HFFc6 (cell line): ENCODE measurements around the gene MYH10. TPM values are rescaled to one million over a fixed set of nuclear protein-coding genes. Genes with fewer than 3 reads are reported as not detected.

ENCODE experiments used
- DNase-seq: peaks from one replicate; pipeline ENCODE4 v3.0.0-alpha.2; 2018
- H3K27ac Mint-ChIP-seq: 2 replicates; pipeline ENCODE4 v1.8.0; 2020; ENCODE audit warnings: mild to moderate bottlenecking, mixed read lengths
- H3K27me3 Mint-ChIP-seq: 2 replicates; pipeline ENCODE4 v1.8.0; 2021; ENCODE audit warnings: mild to moderate bottlenecking, moderate library complexity, mixed read lengths; ENCODE audit not compliant: insufficient read depth
- H3K36me3 Mint-ChIP-seq: 2 replicates; pipeline ENCODE4 v1.8.0; 2021; ENCODE audit warnings: low read depth, mixed read lengths
- H3K4me1 Mint-ChIP-seq: 2 replicates; pipeline ENCODE4 v1.8.0; 2020; ENCODE audit warnings: low read depth, mixed read lengths
- H3K4me3 Mint-ChIP-seq: 2 replicates; pipeline ENCODE4 v1.8.0; 2020; ENCODE audit warnings: mild to moderate bottlenecking, moderate library complexity, mixed read lengths
- H3K9me3 Mint-ChIP-seq: 2 replicates; pipeline ENCODE4 v1.8.0; 2020; ENCODE audit warnings: mild to moderate bottlenecking, mixed read lengths
- total RNA-seq, 6 experiments: library from RNA; stranded (reverse); fragmentation: NEBNext Ultra II Directional; extraction: Animal tissue kit (Norgen Biotek cat#: 25700); gene quantifications; 2 replicates in 1 of 6; 3 replicates in 5 of 6; pipeline ENCODE4 v1.2.3, GENCODE V29; 2021
- TF ChIP-seq, protein P1 (sequence below): fragments of 200-600 bp; sonication (generic); IDR thresholded peaks from 2 replicates; pipeline ENCODE4 v1.5.0; 2021; ENCODE audit warnings: antibody characterized with exemption, mild to moderate bottlenecking

The MYH10 gene
- total RNA-seq, 6 experiments from 2014 or later, result 54.0 to 63.3 (median 58.3) TPM

DNA sequence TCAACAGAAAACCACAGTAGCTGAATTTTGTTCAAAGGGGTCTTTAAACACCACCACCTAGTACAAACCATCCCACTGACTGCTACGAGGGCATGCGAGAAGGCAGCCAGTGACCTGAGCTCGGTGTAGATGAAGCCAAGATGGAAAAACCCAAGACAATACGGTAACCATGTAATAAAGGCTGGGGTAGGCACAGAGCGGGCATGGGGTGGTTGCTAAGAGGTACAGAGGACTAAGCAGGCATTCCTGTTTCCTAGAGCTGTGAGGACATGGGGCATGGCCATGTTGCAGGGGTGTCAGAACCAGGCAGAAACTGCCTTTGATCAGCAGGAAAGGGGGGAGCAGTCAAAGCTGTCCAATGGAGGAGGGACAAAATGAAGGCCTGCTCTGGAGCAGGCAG, 142.8 kb downstream of the MYH10 start:
- no peak overlapping the region for H3K4me3 Mint-ChIP-seq
- H3K36me3 Mint-ChIP-seq, result peaks cover 50% of the 10 kb centered on the region
- peaks cover 5% of the 10 kb centered on the region for H3K27me3 Mint-ChIP-seq
- H3K27ac Mint-ChIP-seq, result peak overlapping the region; percentile 86
- TF ChIP-seq, protein P1, sequence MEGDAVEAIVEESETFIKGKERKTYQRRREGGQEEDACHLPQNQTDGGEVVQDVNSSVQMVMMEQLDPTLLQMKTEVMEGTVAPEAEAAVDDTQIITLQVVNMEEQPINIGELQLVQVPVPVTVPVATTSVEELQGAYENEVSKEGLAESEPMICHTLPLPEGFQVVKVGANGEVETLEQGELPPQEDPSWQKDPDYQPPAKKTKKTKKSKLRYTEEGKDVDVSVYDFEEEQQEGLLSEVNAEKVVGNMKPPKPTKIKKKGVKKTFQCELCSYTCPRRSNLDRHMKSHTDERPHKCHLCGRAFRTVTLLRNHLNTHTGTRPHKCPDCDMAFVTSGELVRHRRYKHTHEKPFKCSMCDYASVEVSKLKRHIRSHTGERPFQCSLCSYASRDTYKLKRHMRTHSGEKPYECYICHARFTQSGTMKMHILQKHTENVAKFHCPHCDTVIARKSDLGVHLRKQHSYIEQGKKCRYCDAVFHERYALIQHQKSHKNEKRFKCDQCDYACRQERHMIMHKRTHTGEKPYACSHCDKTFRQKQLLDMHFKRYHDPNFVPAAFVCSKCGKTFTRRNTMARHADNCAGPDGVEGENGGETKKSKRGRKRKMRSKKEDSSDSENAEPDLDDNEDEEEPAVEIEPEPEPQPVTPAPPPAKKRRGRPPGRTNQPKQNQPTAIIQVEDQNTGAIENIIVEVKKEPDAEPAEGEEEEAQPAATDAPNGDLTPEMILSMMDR, result no peak
- H3K4me1 Mint-ChIP-seq, result peaks cover 34% of the 10 kb centered on the region
- no peak for DNase-seq
- H3K9me3 Mint-ChIP-seq, result peaks cover 11% of the 10 kb centered on the region

DNA sequence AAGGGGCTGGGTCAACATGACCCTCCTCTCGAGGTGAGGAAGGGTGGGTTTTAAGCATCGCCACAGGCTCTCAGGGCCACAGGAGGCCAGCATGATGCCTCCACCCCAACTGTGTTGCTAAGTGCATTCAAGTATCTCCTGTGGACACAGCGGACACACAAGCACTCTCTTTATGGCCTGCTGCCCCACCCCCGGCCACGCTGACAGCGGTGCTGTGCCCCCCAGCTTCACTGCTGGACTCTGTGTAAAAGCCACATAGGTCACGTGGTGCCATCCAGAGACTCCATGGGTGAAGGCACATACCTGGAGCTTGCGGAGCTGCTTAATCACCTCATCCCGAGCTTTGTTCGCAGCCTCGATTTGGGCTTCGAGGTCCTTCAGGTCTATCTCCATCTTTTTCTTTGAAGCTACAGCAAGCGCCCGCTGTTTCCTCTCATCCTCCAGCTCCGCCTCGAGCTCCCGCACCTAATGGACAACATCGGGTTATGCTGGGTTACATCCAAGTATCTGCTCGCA, 143.3 kb downstream of the MYH10 start:
- Mint-ChIP-seq H3K27ac (peak overlapping the region; percentile 18; the same call in 1 of the 2 replicates), H3K9me3 (peaks cover 11% of the 10 kb centered on the region), H3K4me1 (peaks cover 39% of the 10 kb centered on the region), H3K4me3 (no peak overlapping the region), H3K36me3 (peaks cover 55% of the 10 kb centered on the region), H3K27me3 (peaks cover 5% of the 10 kb centered on the region)
- DNase-seq, result no peak
- TF ChIP-seq, protein P1, result no peak

DNA sequence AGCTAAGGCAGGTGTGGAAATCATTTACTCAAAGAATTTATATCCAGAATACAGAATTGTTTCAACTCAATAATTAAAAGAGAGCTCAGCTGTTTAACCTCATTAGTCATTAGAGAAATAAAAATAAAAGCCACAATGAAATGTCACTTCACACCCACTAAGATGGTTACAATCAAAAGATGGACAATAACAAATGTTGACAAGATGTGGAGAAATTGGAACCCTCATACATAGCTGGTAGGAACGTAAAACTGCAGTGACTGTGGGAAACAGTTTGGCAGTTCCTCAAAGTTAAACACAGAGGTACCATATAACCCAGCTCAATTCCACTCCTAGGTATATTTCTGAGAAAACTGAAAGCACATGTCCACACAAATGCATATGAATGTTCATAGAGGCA, 145.0 kb downstream of the MYH10 start:
- H3K27me3 Mint-ChIP-seq, result peaks cover 5% of the 10 kb centered on the region
- peaks cover 11% of the 10 kb centered on the region for H3K9me3 Mint-ChIP-seq
- H3K36me3 Mint-ChIP-seq, result peaks cover 61% of the 10 kb centered on the region
- TF ChIP-seq, protein P1, result no peak
- no peak overlapping the region for H3K27ac Mint-ChIP-seq
- no peak overlapping the region for H3K4me3 Mint-ChIP-seq
- H3K4me1 Mint-ChIP-seq, result peaks cover 37% of the 10 kb centered on the region
- no peak for DNase-seq

DNA sequence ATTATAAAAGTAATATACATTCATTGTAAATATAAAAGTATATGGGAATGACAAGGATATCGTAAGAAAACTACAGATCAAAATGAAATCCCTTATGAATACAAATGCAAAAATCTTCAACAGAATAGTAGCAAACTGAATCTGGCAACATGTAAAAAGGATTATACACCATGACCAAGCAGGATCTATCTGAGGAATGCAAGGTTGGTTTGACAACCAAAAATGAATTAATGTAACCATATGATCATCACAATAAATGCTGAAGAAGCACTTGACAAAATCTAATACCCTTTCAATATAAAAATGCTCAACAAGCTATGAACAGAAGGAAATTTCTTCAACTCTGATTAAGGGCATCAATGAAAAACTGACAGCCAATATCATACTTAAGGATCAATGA, 146.1 kb downstream of the MYH10 start:
- DNase-seq, result no peak
- peaks cover 11% of the 10 kb centered on the region for H3K9me3 Mint-ChIP-seq
- no peak overlapping the region for H3K27ac Mint-ChIP-seq
- TF ChIP-seq, protein P1, result no peak
- H3K4me1 Mint-ChIP-seq, result peaks cover 36% of the 10 kb centered on the region
- no peak overlapping the region for H3K4me3 Mint-ChIP-seq
- peaks cover 61% of the 10 kb centered on the region for H3K36me3 Mint-ChIP-seq
- peaks cover 5% of the 10 kb centered on the region for H3K27me3 Mint-ChIP-seq

DNA sequence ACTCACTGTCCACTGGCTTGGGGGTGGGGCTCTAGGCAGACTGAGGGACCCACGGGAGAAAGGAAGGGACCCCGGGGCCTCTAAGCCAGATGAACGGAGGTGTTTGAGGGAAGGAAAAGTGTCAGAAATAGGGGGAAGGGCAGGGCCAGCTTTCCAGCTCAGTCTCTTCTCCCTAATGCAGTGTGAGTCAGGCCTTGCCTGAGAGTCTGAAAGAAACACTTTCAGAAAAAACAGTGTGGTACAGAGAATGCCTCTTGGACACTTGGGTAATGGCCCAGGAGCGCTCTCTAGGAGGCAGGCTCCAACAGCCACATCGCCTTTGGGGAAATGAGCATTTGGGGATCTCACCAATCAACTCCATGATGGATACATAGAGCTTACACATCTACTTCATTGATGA, 148.0 kb downstream of the MYH10 start:
- Mint-ChIP-seq H3K36me3 (peaks cover 58% of the 10 kb centered on the region), H3K4me3 (no peak overlapping the region), H3K9me3 (peaks cover 11% of the 10 kb centered on the region)

More for the DNA sequence above, 148.0 kb downstream of the MYH10 start:
- TF ChIP-seq, protein P1, result no peak
- no peak for DNase-seq
- H3K27ac Mint-ChIP-seq, result peak overlapping the region; percentile 51
- peaks cover 34% of the 10 kb centered on the region for H3K4me1 Mint-ChIP-seq
- H3K27me3 Mint-ChIP-seq, result peaks cover 3% of the 10 kb centered on the region
